Motor neuron (in vitro differentiated cells): ENCODE data around the gene SEPTIN8. TPM values are rescaled to one million over a fixed set of nuclear protein-coding genes. Genes with fewer than 3 reads are reported as not detected.

Source experiments
- ATAC-seq, 8 experiments: fragments of 200-7000 bp; cut with Tn5 transposase; replicated peaks in 6 of 8; 2 replicates each; pipeline ENCODE4 v1.8.0; 2021; ENCODE audit warnings: mild to moderate bottlenecking in 8 of 8, moderate library complexity in 8 of 8
- H3K27ac ChIP-seq, 2 donors: fragments of 250-450 bp; sonication (Bioruptor Pico); 2 replicates each; pipeline ENCODE4 v1.9.0; 2021; ENCODE audit warnings: antibody characterized with exemption in 2 of 2, mild to moderate bottlenecking in 2 of 2, moderate library complexity in 1 of 2
- H3K4me1 ChIP-seq, 2 donors: fragments of 250-450 bp; sonication (Bioruptor Pico); replicated peaks in 1 of 2; 2 replicates each; pipeline ENCODE4 v1.6.1; 2021; ENCODE audit warnings: antibody characterized with exemption in 2 of 2, mild to moderate bottlenecking in 2 of 2, moderate library complexity in 1 of 2
- H3K4me3 ChIP-seq, 5 donors: fragments of 250-450 bp; sonication (Bioruptor Pico); 2 replicates each; pipeline ENCODE4 v1.9.0; 2021; ENCODE audit warnings: antibody characterized with exemption in 5 of 5, mild to moderate bottlenecking in 5 of 5, moderate library complexity in 4 of 5
- WGBS, 10 experiments: fragments of 450-650 bp; shearing (Covaris generic); methylation state at CpG; one replicate each; pipeline ENCODE4 v1.0.0; 2022; 5-methylcytosine and 5-hydroxymethylcytosine counted together
- in situ Hi-C, 9 experiments: fragments of 400-800 bp; cut with MboI; loops; one replicate each; pipeline ENCODE4 v1.15.0; 2021; ENCODE audit warnings: low sequenced_read_pairs in 9 of 9, low pct_unique_long_range_greater_than_20kb in 2 of 9; ENCODE audit not compliant: unreplicated experiment in 9 of 9
- total RNA-seq, 8 experiments: library from RNA; unstranded; fragments of 300-600 nt; gene quantifications; 2 replicates each; pipeline versions ENCODE4 v1.2.3 to v1.2.4, GENCODE V29; 2022

The SEPTIN8 gene
- total RNA-seq, 8 experiments from 2014 or later = 22.9 to 59.2 (median 33.4) TPM

- ATAC-seq = no peak
- in situ Hi-C loops = no loop called here
- Histone ChIP-seq H3K4me1 (no peaks in the 10 kb centered on the region), H3K27ac (no peak overlapping the region), H3K4me3 (no peak overlapping the region)
- 70 to 100% (median 98%) methylated on average over 1 to 5 of the region's 5 CpGs for WGBS, 10 experiments
Observed at GRCh38 chr5:132718544-132719312, 58.3 kb downstream of the SEPTIN8 start.

GRCh38 chr5:132714456-132715307 lies 62.4 kb downstream of the SEPTIN8 start:
- Histone ChIP-seq H3K27ac (no peak overlapping the region), H3K4me3 (no peak overlapping the region), H3K4me1 (no peaks in the 10 kb centered on the region)
- in situ Hi-C loops = no loop called here
- ATAC-seq = peak in 1 of 8 experiments; percentile 25
- 49 to 95% (median 87%) methylated on average over 3 to 11 of the region's 11 CpGs for WGBS, 10 experiments

GRCh38 chr5:132708645-132709044 lies 68.4 kb downstream of the SEPTIN8 start:
- peak in 3 of 8 experiments; percentile 39 to 94 (median 76) for ATAC-seq
- in situ Hi-C loops = no loop called here
- no peaks in the 10 kb centered on the region for H3K4me1 ChIP-seq
- no peak overlapping the region for H3K4me3 ChIP-seq
- no peak overlapping the region for H3K27ac ChIP-seq

- in situ Hi-C loops = no loop called here
- peak in 2 of 8 experiments; percentile 52 to 63 for ATAC-seq
- Histone ChIP-seq H3K27ac (no peak overlapping the region), H3K4me3 (no peak overlapping the region), H3K4me1 (no peaks in the 10 kb centered on the region)
- 56 to 100% (median 100%) methylated on average over 1 of the region's 1 CpG; no CpG with 5 or more reads in 1 of the 10 experiments for WGBS, 10 experiments
Observed at GRCh38 chr5:132704875-132705274, 72.2 kb downstream of the SEPTIN8 start.

Other genes with a start within 250 kb of the SEPTIN8 start
- gene IL5, start 233.7 kb downstream of the SEPTIN8 start, total RNA-seq = 1 to 10 TPM in 1 of 8 experiments, under 1 TPM in 1, not detected in 6; 0.33 to 2.7 TPM
- 10 to 100 TPM in 7 of 8 experiments, 1 to 10 TPM in 1; 9.9 to 66.4 (median 16.1) TPM for gene RAD50, start 220.3 kb downstream of the SEPTIN8 start, total RNA-seq
- gene IL13, start 119.1 kb downstream of the SEPTIN8 start, total RNA-seq = 1 to 10 TPM in 1 of 8 experiments, under 1 TPM in 3, not detected in 4; 0.14 to 1.1 (median 0.37) TPM
- gene IL4, start 103.2 kb downstream of the SEPTIN8 start, total RNA-seq = not detected
- 10 to 100 TPM; 11.1 to 65.8 (median 41.6) TPM for gene KIF3A, start 39.7 kb downstream of the SEPTIN8 start, total RNA-seq
- 1 to 10 TPM in 6 of 8 experiments, under 1 TPM in 2; 0.27 to 7.0 (median 3.8) TPM for gene CCNI2, start 29.8 kb downstream of the SEPTIN8 start, total RNA-seq
- 1 to 10 TPM in 2 of 8 experiments, under 1 TPM in 4, not detected in 2; 0.14 to 2.5 (median 0.42) TPM for gene SOWAHA, start 36.1 kb upstream of the SEPTIN8 start, total RNA-seq
- gene SHROOM1, start 53.4 kb upstream of the SEPTIN8 start, total RNA-seq = 10 to 100 TPM in 1 of 8 experiments, 1 to 10 TPM in 4, under 1 TPM in 3; 0.52 to 11.6 (median 2.2) TPM
- 1 to 10 TPM in 4 of 8 experiments, under 1 TPM in 4; 0.49 to 3.0 (median 1.1) TPM for gene GDF9, start 89.2 kb upstream of the SEPTIN8 start, total RNA-seq
- gene UQCRQ, start 89.4 kb upstream of the SEPTIN8 start, total RNA-seq = 100 to 1,000 TPM; 296 to 572 (median 395) TPM
- gene LEAP2, start 96.4 kb upstream of the SEPTIN8 start, total RNA-seq = 10 to 100 TPM in 1 of 8 experiments, 1 to 10 TPM in 7; 1.7 to 10.7 (median 3.6) TPM
- 100 to 1,000 TPM in 1 of 8 experiments, 10 to 100 TPM in 7; 43.0 to 102 (median 67.3) TPM for gene AFF4, start 186.4 kb upstream of the SEPTIN8 start, total RNA-seq
- gene ZCCHC10, start 249.3 kb upstream of the SEPTIN8 start, total RNA-seq = 10 to 100 TPM; 19.0 to 38.3 (median 25.1) TPM